Measurements from ENCODE around the gene PMM2.

- TF ChIP-seq POLR2AphosphoS5 (IDR thresholded peaks at IDR 0.05; ENCODE audit: low read depth, low read length) (no peak), SIN3A (IDR thresholded peaks at IDR 0.05; ENCODE audit: borderline replicate concordance, insufficient read depth, low read length) (no peak), REST (IDR thresholded peaks at IDR 0.05; ENCODE audit: insufficient read depth in 1 of 2, low read depth in 2 of 2, low read length in 2 of 2) (no peak)
Observed at GRCh38 chr16:8798174-8798527, 512 bp downstream of the PMM2 start.

All from PFSK-1 (cell line).